DOHH2 (cell line): Measurements from ENCODE around the gene FKBP1B.

Source experiments
- EZH2phosphoT487 ChIP-seq: fragments of 200-600 bp; sonication (generic); IDR thresholded peaks from 2 replicates; pipeline ENCODE4 v1.6.1; 2017; ENCODE audit warnings: borderline replicate concordance, mild to moderate bottlenecking, antibody characterized with exemption, low read length, moderate library complexity, mixed read lengths
- TF ChIP-seq, protein P1 (sequence below): fragments of 200-600 bp; sonication (generic); IDR thresholded peaks from one replicate; pipeline ENCODE4 v1.5.1; 2014; ENCODE audit warnings: antibody characterized with exemption, mild to moderate bottlenecking, low read depth, low read length; ENCODE audit not compliant: poor library complexity, severe bottlenecking

GRCh38 chr2:24058564-24059271, 9.2 kb downstream of the FKBP1B start:
- TF ChIP-seq, protein P1, sequence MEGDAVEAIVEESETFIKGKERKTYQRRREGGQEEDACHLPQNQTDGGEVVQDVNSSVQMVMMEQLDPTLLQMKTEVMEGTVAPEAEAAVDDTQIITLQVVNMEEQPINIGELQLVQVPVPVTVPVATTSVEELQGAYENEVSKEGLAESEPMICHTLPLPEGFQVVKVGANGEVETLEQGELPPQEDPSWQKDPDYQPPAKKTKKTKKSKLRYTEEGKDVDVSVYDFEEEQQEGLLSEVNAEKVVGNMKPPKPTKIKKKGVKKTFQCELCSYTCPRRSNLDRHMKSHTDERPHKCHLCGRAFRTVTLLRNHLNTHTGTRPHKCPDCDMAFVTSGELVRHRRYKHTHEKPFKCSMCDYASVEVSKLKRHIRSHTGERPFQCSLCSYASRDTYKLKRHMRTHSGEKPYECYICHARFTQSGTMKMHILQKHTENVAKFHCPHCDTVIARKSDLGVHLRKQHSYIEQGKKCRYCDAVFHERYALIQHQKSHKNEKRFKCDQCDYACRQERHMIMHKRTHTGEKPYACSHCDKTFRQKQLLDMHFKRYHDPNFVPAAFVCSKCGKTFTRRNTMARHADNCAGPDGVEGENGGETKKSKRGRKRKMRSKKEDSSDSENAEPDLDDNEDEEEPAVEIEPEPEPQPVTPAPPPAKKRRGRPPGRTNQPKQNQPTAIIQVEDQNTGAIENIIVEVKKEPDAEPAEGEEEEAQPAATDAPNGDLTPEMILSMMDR, result no peak
- no peak for TF ChIP-seq EZH2phosphoT487
